K562 (cell line): Measurements from ENCODE around the gene SNX25. TPM values are rescaled to one million over a fixed set of nuclear protein-coding genes. Genes with fewer than 3 reads are reported as not detected.

Experiments
- ATAC-seq: fragments of 200-7000 bp; cut with Tn5 transposase; 3 replicates; pipeline ENCODE4 v1.9.1; 2020; ENCODE audit warnings: moderate library complexity
- BruUV-seq: library from RNA; stranded (reverse); fragments of 400-500 nt; replicated peaks from 2 replicates; lab custom pipeline; 2021; lab: Mats Ljungman, UMichigan
- CTCF ChIA-PET: fragments of 300-600 bp; formaldehyde crosslinking; extraction: SDS; loops from one replicate; lab custom pipeline; 2021; ENCODE audit warnings: low intra/inter-chr PET ratio; lab: Yijun Ruan, JAX
- POLR2A ChIA-PET: fragments of 300-600, 350-650 bp; sonication (Branson Sonifier 250); formaldehyde crosslinking; extraction: SDS; loops from one replicate; lab custom pipeline; 2021; ENCODE audit warnings: antibody characterized with exemption, inconsistent platforms; lab: Yijun Ruan, JAX
- DNase-seq, 4 experiments: peaks; one replicate each; pipeline versions ENCODE4 v3.0.0 to v3.0.0-alpha.2; 2011 to 2018; ENCODE audit warnings: low spot score in 3 of 4, mixed read lengths in 3 of 4; ENCODE audit errors: extremely low read depth in 1 of 4
- FAIRE-seq: peaks from 2 replicates; lab custom pipeline; 2011; peaks lifted over from hg19 to GRCh38; lab: Jason Lieb, UNC
- H2AFZ ChIP-seq: 2 replicates; pipeline ENCODE4 v1.6.0; 2011; ENCODE audit warnings: low read depth, low read length, control low read depth, inconsistent platforms
- H3K27ac ChIP-seq: fragments of 200-600 bp; 3 replicates; pipeline ENCODE4 v1.8.0; 2011; ENCODE audit warnings: low read depth, mild to moderate bottlenecking, control low read depth, inconsistent platforms, low read length, moderate library complexity, mixed read lengths; ENCODE audit errors: extremely low read depth
- H3K27me3 ChIP-seq, 2 experiments: fragments of 300-600 bp in 1 of 2; 2 replicates in 1 of 2; 3 replicates in 1 of 2; pipeline versions ENCODE4 v1.6.0 to v1.8.0; 2011; ENCODE audit warnings: inconsistent platforms in 2 of 2, low read length in 2 of 2, mild to moderate bottlenecking in 1 of 2, mixed read lengths in 1 of 2, moderate library complexity in 1 of 2; ENCODE audit not compliant: control insufficient read depth in 2 of 2, insufficient read depth in 2 of 2
- H3K36me3 ChIP-seq: fragments of 300-600 bp; 3 replicates; pipeline ENCODE4 v1.8.0; 2011; ENCODE audit warnings: mild to moderate bottlenecking, low read length, inconsistent platforms; ENCODE audit not compliant: control insufficient read depth, insufficient read depth
- H3K4me1 ChIP-seq, 2 experiments: fragments of 200-600 bp in 1 of 2; replicated peaks in 1 of 2; 2 replicates in 1 of 2; 3 replicates in 1 of 2; pipeline versions ENCODE4 v1.5.1 to v1.8.0; 2011; ENCODE audit warnings: inconsistent platforms in 2 of 2, low read length in 2 of 2, mild to moderate bottlenecking in 1 of 2, mixed read lengths in 1 of 2, moderate library complexity in 1 of 2; ENCODE audit not compliant: control insufficient read depth in 2 of 2, insufficient read depth in 2 of 2
- H3K4me2 ChIP-seq: 2 replicates; pipeline ENCODE4 v1.6.1; 2011; ENCODE audit warnings: low read length, control low read depth, inconsistent platforms, mixed read lengths; ENCODE audit not compliant: insufficient read depth
- H3K4me3 ChIP-seq: fragments of 200-600 bp; sonication (generic), shearing (Covaris generic); 2 replicates; pipeline ENCODE4 v1.5.1; 2016; ENCODE audit warnings: control low read depth, inconsistent platforms
- H3K79me2 ChIP-seq: fragments of 200-600 bp; 3 replicates; pipeline ENCODE4 v1.8.0; 2011; ENCODE audit warnings: low read length, inconsistent platforms; ENCODE audit not compliant: control insufficient read depth, insufficient read depth
- H3K9ac ChIP-seq, 2 experiments: 2 replicates each; pipeline versions ENCODE4 v1.6.0 to v1.6.1; 2011; ENCODE audit warnings: low read depth in 2 of 2, low read length in 2 of 2, control low read depth in 1 of 2, inconsistent platforms in 1 of 2, mild to moderate bottlenecking in 1 of 2, mixed read lengths in 1 of 2; ENCODE audit not compliant: insufficient read depth in 1 of 2
- H3K9me1 ChIP-seq: one replicate; pipeline ENCODE4 v1.6.0; 2011; ENCODE audit warnings: inconsistent platforms, mild to moderate bottlenecking, low read length, moderate library complexity; ENCODE audit not compliant: control insufficient read depth, insufficient read depth
- H3K9me3 ChIP-seq: replicated peaks from 2 replicates; pipeline ENCODE4 v1.5.1; 2011; ENCODE audit warnings: low read depth, low read length, inconsistent platforms; ENCODE audit not compliant: control insufficient read depth, insufficient read depth
- H4K20me1 ChIP-seq: replicated peaks from 2 replicates; pipeline ENCODE4 v1.6.1; 2011; ENCODE audit warnings: low read length, inconsistent platforms, mixed read lengths; ENCODE audit not compliant: control insufficient read depth, insufficient read depth
- ADNP ChIP-seq: fragments of 200-800 bp; sonication (Bioruptor generic); IDR thresholded peaks from 2 replicates; pipeline ENCODE4 v1.6.1; 2016; ENCODE audit warnings: missing genetic modification characterization, missing compliant biosample characterization
- ILK ChIP-seq: fragments of 450-650 bp; IDR thresholded peaks from 2 replicates; pipeline ENCODE4 v1.6.1; 2016; ENCODE audit warnings: missing genetic modification characterization, low read depth, mild to moderate bottlenecking, missing compliant biosample characterization, moderate library complexity, borderline replicate concordance
- MED1 ChIP-seq: sonication (generic); formaldehyde crosslinking; IDR thresholded peaks from 2 replicates; pipeline ENCODE4 v1.8.1; 2023; ENCODE audit warnings: missing genetic modification reagents, borderline replicate concordance
- RBM15 ChIP-seq: fragments of 200-400 bp; formaldehyde crosslinking; IDR thresholded peaks from 2 replicates; pipeline ENCODE4 v1.6.1; 2018; ENCODE audit warnings: mild to moderate bottlenecking, low read length, moderate library complexity; ENCODE audit not compliant: insufficient read depth
- TAF7 ChIP-seq: fragments of 450-650 bp; IDR thresholded peaks from 2 replicates; pipeline ENCODE4 v1.6.1; 2016; ENCODE audit warnings: missing genetic modification characterization, missing compliant biosample characterization
- TGIF2 ChIP-seq: sonication (generic); formaldehyde crosslinking; IDR thresholded peaks from 2 replicates; pipeline ENCODE4 v1.8.1; 2022; ENCODE audit warnings: mild to moderate bottlenecking, missing genetic modification reagents, moderate library complexity
- ZNF146 ChIP-seq: IDR thresholded peaks from one replicate; pipeline ENCODE4 v1.6.1; 2018; ENCODE audit warnings: missing compliant biosample characterization; ENCODE audit not compliant: unreplicated experiment
- ZNF253 ChIP-seq: fragments of 250-450 bp; sonication (Bioruptor Pico); conservative IDR thresholded peaks from 2 replicates; pipeline ENCODE4 v1.6.1; 2021; ENCODE audit warnings: mild to moderate bottlenecking
- ZNF324 ChIP-seq: fragments of 250-450 bp; sonication (Bioruptor Pico); IDR thresholded peaks from 2 replicates; pipeline ENCODE4 v1.4.0; 2020; ENCODE audit warnings: mild to moderate bottlenecking
- WGBS: fragments of 100-300 bp; shearing (Covaris generic); methylation state at CpG from one replicate; pipeline ENCODE4 v1.1.6; 2016; ENCODE audit warnings: low coverage, mixed read lengths; ENCODE audit not compliant: insufficient coverage; ENCODE audit errors: missing lambda C conversion rate; 5-methylcytosine and 5-hydroxymethylcytosine counted together
- in situ Hi-C: fragments of 300-500 bp; cut with MboI; formaldehyde crosslinking; loops from 4 replicates; pipeline ENCODE4 v1.15.0; 2018; ENCODE audit warnings: inconsistent platforms, mixed read lengths
- intact Hi-C: fragments of 100-400 bp; cut with micrococcal nuclease; formaldehyde crosslinking; loops from 2 replicates; pipeline ENCODE4 v1.14.2; 2022
- polyA plus RNA-seq, 8 experiments: library from polyadenylated mRNA; depleted of rRNA in 4 of 8; stranded (reverse) in 5 of 8; unstranded in 3 of 8; fragments of >200 nt; fragmentation: Nextera tagmentation in 2 of 8; fragmentation: Illumina TruSeq in 1 of 8; extraction: Ambion mirVana in 2 of 8; extraction: Trizol in 1 of 8; gene quantifications; 2 replicates each; pipeline versions ENCODE4 v1.2.1 to v1.2.3, GENCODE V29; 2011 to 2014; ENCODE audit warnings: inconsistent platforms in 1 of 8, missing spikeins in 1 of 8
- total RNA-seq, 7 experiments: library from RNA; depleted of rRNA in 6 of 7; stranded (reverse); fragments of >200 nt in 6 of 7; fragmentation: Illumina TruSeq in 2 of 7; extraction: Trizol in 2 of 7; gene quantifications; 2 replicates each; pipeline versions ENCODE4 v1.2.1 to v1.2.3, GENCODE V29; 2011 to 2021; ENCODE audit warnings: low replicate concordance in 1 of 7
- TF ChIP-seq, protein P1 (sequence below): sonication (generic); formaldehyde crosslinking; IDR thresholded peaks from 2 replicates; pipeline ENCODE4 v1.8.1; 2022; ENCODE audit warnings: missing genetic modification reagents
- TF ChIP-seq, protein P2 (sequence below), 2 experiments: fragments of 250-450 bp in 1 of 2; fragments of 450-650 bp in 1 of 2; sonication (Bioruptor Pico) in 1 of 2; IDR thresholded peaks; 2 replicates each; pipeline versions ENCODE4 v1.6.1 to v1.8.0; 2016 to 2021; ENCODE audit warnings: mild to moderate bottlenecking in 2 of 2, moderate library complexity in 2 of 2, missing compliant biosample characterization in 1 of 2, missing genetic modification characterization in 1 of 2
- TF ChIP-seq, protein P3 (sequence below): sonication (generic); formaldehyde crosslinking; IDR thresholded peaks from 2 replicates; pipeline ENCODE4 v1.8.1; 2022; ENCODE audit warnings: missing genetic modification reagents
- TF ChIP-seq, protein P4 (sequence below): IDR thresholded peaks from 2 replicates; pipeline ENCODE4 v1.6.1; 2011; ENCODE audit warnings: borderline replicate concordance, low read depth, mild to moderate bottlenecking, moderate library complexity, low read length; ENCODE audit not compliant: insufficient read depth, poor library complexity, severe bottlenecking
- TF ChIP-seq, protein P5 (sequence below), 3 experiments: IDR thresholded peaks in 2 of 3; conservative IDR thresholded peaks in 1 of 3; 2 replicates each; pipeline ENCODE4 v1.5.1; 2011 to 2012; ENCODE audit warnings: low read length in 3 of 3, mild to moderate bottlenecking in 3 of 3, control low read depth in 2 of 3, improper control_type of control experiment in 1 of 3, inconsistent platforms in 1 of 3, low read depth in 1 of 3, mixed read lengths in 1 of 3, moderate library complexity in 1 of 3; ENCODE audit not compliant: insufficient read depth in 2 of 3

SNX25 gene
- total and polyA plus RNA-seq, 9 of the 15 experiments (the other 6 are each of a cell fraction or from before 2014, with no cell fraction given), result 2.5 to 23.4 (median 13.3) TPM

DNA sequence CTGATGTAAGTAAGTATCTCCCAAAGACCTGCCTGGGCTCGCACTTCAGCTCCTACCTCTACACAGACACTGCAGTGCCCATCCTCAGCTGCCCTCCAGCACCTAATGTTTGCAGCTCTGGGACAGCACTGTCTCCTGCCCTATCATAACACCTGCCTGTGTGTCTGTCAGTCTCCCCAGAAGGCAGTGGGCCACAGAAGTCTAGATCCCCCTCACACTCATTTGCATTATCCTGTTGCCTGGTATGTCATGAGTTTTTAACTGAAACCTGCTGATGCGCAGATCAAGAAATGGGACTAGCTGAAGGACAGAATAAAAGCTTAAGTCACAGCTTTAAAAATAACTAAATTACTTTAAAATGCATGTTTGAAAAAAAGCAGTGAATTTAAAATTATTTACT lies 143.3 kb downstream of the SNX25 start (continued):
- TF ChIP-seq, protein P1, sequence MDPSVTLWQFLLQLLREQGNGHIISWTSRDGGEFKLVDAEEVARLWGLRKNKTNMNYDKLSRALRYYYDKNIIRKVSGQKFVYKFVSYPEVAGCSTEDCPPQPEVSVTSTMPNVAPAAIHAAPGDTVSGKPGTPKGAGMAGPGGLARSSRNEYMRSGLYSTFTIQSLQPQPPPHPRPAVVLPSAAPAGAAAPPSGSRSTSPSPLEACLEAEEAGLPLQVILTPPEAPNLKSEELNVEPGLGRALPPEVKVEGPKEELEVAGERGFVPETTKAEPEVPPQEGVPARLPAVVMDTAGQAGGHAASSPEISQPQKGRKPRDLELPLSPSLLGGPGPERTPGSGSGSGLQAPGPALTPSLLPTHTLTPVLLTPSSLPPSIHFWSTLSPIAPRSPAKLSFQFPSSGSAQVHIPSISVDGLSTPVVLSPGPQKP (CRISPR knock-in tag), result no peak
- TF ChIP-seq, protein P2, sequence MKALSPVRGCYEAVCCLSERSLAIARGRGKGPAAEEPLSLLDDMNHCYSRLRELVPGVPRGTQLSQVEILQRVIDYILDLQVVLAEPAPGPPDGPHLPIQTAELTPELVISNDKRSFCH (CRISPR knock-in tag; IDR thresholded peaks at IDR 0.05), result no peak
- TF ChIP-seq, protein P2 (tag; IDR thresholded peaks at IDR 0.05), result no peak
- TF ChIP-seq ILK (no peak), ADNP (tag) (no peak), RBM15 (no peak), ZNF253 (CRISPR knock-in tag) (no peak)
- TF ChIP-seq, protein P3, sequence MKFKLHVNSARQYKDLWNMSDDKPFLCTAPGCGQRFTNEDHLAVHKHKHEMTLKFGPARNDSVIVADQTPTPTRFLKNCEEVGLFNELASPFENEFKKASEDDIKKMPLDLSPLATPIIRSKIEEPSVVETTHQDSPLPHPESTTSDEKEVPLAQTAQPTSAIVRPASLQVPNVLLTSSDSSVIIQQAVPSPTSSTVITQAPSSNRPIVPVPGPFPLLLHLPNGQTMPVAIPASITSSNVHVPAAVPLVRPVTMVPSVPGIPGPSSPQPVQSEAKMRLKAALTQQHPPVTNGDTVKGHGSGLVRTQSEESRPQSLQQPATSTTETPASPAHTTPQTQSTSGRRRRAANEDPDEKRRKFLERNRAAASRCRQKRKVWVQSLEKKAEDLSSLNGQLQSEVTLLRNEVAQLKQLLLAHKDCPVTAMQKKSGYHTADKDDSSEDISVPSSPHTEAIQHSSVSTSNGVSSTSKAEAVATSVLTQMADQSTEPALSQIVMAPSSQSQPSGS (CRISPR knock-in tag), result no peak

DNA sequence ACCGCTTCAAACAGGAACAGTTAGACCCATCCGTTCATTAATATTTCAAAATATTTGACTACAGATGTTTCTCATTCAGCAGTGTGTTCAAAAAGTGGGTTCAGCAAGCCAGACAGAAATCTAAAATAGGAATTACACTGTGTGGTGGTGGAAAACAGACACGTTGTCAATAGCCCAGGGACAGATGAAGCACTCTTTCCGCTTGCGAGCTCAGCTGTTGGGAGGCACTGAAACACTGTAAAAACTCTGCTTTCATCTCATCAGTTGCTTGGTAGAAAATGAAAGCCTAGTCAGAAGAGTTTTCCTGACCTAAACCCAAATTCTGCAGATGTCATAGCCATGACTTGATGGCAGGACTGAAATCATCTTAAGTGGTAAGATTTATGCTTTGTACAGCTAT lies 147.8 kb downstream of the SNX25 start:
- ChIA-PET POLR2A (no interaction called here), CTCF (no interaction called here)
- intact Hi-C loops, result no loop called here
- in situ Hi-C loops, result no loop called here
- Histone ChIP-seq H4K20me1 (no peaks in the 10 kb centered on the region), H3K9me3 (no peaks in the 10 kb centered on the region), H3K27ac (peak overlapping the region; percentile 58; the same call in 2 of the 3 replicates), H3K27me3 (no peaks in the 10 kb centered on the region), H3K4me3 (no peak overlapping the region), H3K4me2 (peak overlapping the region; percentile 47), H3K9me1 (no peaks in the 10 kb centered on the region), H3K4me1 (peaks cover 13 to 37% of the 10 kb centered on the region in 2 experiments), H3K36me3 (peaks cover 2% of the 10 kb centered on the region; the same call in 1 of the 3 replicates), H3K9ac (peak overlapping the region in 1 of 2 experiments; percentile 21; a peak in 2 of 4 replicates), H3K79me2 (no peaks in the 10 kb centered on the region), H2AFZ (peak overlapping the region; percentile 47)
- FAIRE-seq (peak; percentile 11), ATAC-seq (peak; percentile 47), DNase-seq (no peak)
- 63% methylated on average over 5 of the region's 5 CpGs for WGBS
- no TSS peak for BruUV-seq
- TF ChIP-seq ZNF146 (CRISPR knock-in tag) (no peak), ZNF324 (CRISPR knock-in tag) (no peak), MED1 (CRISPR knock-in tag) (no peak), TGIF2 (CRISPR knock-in tag) (no peak), TAF7 (tag) (no peak)
- TF ChIP-seq, protein P4, sequence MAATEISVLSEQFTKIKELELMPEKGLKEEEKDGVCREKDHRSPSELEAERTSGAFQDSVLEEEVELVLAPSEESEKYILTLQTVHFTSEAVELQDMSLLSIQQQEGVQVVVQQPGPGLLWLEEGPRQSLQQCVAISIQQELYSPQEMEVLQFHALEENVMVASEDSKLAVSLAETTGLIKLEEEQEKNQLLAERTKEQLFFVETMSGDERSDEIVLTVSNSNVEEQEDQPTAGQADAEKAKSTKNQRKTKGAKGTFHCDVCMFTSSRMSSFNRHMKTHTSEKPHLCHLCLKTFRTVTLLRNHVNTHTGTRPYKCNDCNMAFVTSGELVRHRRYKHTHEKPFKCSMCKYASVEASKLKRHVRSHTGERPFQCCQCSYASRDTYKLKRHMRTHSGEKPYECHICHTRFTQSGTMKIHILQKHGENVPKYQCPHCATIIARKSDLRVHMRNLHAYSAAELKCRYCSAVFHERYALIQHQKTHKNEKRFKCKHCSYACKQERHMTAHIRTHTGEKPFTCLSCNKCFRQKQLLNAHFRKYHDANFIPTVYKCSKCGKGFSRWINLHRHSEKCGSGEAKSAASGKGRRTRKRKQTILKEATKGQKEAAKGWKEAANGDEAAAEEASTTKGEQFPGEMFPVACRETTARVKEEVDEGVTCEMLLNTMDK, result no peak
- TF ChIP-seq, protein P5, sequence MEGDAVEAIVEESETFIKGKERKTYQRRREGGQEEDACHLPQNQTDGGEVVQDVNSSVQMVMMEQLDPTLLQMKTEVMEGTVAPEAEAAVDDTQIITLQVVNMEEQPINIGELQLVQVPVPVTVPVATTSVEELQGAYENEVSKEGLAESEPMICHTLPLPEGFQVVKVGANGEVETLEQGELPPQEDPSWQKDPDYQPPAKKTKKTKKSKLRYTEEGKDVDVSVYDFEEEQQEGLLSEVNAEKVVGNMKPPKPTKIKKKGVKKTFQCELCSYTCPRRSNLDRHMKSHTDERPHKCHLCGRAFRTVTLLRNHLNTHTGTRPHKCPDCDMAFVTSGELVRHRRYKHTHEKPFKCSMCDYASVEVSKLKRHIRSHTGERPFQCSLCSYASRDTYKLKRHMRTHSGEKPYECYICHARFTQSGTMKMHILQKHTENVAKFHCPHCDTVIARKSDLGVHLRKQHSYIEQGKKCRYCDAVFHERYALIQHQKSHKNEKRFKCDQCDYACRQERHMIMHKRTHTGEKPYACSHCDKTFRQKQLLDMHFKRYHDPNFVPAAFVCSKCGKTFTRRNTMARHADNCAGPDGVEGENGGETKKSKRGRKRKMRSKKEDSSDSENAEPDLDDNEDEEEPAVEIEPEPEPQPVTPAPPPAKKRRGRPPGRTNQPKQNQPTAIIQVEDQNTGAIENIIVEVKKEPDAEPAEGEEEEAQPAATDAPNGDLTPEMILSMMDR (IDR thresholded peaks at IDR 0.05 in 2 of 3, conservative IDR thresholded peaks at IDR 0.05 in 1 of 3; ENCODE audit: insufficient read depth in 2 of 3, low read depth in 1 of 3, low read length in 3 of 3), result no peak
